GM10248 (cell line): ENCODE results near the gene RAB8B.

ENCODE experiments used
- CTCF ChIA-PET: fragments of 300-600 bp; sonication (Branson Sonifier 250); formaldehyde crosslinking; extraction: SDS; loops from one replicate; lab custom pipeline; 2021; ENCODE audit warnings: antibody characterized with exemption; lab: Yijun Ruan, JAX
- POLR2A ChIA-PET: fragments of 350-650 bp; sonication (Branson Sonifier 250); formaldehyde crosslinking; extraction: SDS; loops from one replicate; lab custom pipeline; 2020; ENCODE audit warnings: antibody characterized with exemption; lab: Yijun Ruan, JAX
- DNase-seq: peaks from one replicate; pipeline ENCODE4 v3.0.0; 2012; ENCODE audit errors: extremely low spot score
- TF ChIP-seq, protein P1 (sequence below): IDR thresholded peaks from 2 replicates; pipeline ENCODE4 v1.5.1; 2012; ENCODE audit warnings: mild to moderate bottlenecking, low read depth; ENCODE audit errors: extremely low read depth, missing control alignments, control extremely low read depth

Gene RAB8B

DNA sequence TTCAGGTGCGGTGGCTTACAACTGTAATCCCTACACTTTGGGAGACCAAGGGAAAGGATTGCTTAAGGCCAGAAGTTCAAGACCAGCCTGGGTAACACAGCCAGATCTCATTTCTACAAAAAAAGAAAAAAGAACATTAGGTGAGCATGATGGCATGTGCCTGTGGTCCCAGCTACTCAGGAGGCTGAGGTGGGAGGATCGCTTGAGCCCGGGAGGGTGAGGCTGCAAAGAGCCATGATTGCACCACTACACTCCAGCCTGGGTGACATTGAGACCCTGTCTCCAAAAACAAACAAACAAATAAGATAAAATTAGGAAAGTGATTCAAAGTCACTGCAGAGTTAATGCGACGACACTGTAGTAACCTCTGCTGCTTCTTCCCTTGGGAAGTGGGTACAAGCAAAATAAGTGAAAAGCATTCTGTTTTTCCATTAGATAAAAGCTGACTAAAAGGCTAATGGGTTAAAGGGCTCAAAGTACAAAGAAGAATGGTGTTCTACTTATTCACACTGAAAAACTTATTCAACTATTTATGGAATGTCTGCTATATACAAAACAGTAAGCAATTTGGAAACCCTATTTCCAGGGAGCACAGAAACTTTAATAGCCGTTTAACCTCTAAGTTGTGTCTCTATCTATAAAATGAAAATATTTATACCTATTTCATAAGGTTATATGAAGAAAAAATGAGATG is 24.1 kb upstream of the RAB8B start:
- CTCF ChIA-PET = interaction anchor here (1.2 to 1.7 kb wide), 2 partner anchors 12 to 84 kb away, joined by 3 to 6 read pairs; no protein-coding TSS in a partner anchor
- no peak for DNase-seq
- TF ChIP-seq, protein P1, sequence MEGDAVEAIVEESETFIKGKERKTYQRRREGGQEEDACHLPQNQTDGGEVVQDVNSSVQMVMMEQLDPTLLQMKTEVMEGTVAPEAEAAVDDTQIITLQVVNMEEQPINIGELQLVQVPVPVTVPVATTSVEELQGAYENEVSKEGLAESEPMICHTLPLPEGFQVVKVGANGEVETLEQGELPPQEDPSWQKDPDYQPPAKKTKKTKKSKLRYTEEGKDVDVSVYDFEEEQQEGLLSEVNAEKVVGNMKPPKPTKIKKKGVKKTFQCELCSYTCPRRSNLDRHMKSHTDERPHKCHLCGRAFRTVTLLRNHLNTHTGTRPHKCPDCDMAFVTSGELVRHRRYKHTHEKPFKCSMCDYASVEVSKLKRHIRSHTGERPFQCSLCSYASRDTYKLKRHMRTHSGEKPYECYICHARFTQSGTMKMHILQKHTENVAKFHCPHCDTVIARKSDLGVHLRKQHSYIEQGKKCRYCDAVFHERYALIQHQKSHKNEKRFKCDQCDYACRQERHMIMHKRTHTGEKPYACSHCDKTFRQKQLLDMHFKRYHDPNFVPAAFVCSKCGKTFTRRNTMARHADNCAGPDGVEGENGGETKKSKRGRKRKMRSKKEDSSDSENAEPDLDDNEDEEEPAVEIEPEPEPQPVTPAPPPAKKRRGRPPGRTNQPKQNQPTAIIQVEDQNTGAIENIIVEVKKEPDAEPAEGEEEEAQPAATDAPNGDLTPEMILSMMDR = no peak
- POLR2A ChIA-PET = no interaction called here

DNA sequence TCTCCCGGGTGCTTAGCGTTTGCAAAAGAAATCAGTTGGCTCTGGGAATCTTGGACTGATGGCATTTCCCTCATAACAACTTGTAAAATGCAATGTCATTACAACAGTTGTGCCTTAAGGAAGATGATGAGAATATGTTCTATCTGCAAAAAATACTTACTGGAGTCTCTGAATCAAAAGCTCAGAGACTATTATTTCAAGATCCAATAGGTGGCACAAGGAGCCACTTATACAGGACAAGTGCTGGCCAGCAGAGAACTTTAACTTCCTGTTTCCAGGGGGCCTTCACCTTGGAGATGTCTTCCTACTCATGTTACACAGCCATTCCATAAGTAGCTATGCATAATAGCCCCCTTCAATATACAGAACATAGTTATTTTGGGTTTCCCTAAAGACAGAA is 23.2 kb upstream of the RAB8B start:
- POLR2A ChIA-PET = no interaction called here
- TF ChIP-seq, protein P1 = peak; percentile 31
- DNase-seq = no peak
- CTCF ChIA-PET = interaction anchor here (0.8 to 1.7 kb wide), 6 partner anchors 9 to 83 kb away, joined by 3 to 6 read pairs (median 3); partner anchors contain the start of gene RPS27L

DNA sequence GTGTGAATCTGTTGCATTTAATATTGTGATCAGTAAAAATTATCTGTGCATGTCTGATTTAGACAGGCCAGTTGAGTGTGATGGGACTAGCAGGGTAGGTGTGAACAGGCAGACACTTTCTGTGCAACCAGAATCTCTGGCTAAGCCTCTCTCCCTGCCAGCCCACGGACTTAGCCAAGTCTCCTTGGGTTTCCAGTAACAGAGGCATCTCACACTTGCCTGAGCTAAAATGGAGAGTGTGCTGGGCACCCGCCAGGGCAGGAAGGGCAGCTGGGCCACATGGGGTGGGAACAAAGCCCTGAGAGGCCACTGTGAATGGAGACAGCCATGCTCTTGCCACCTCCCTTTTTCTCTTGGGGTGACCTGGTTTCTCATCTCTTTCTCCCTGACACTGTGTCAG is 19.6 kb upstream of the RAB8B start:
- ChIA-PET POLR2A (no interaction called here), CTCF (no interaction called here)
- no peak for DNase-seq
- TF ChIP-seq, protein P1 = no peak

DNA sequence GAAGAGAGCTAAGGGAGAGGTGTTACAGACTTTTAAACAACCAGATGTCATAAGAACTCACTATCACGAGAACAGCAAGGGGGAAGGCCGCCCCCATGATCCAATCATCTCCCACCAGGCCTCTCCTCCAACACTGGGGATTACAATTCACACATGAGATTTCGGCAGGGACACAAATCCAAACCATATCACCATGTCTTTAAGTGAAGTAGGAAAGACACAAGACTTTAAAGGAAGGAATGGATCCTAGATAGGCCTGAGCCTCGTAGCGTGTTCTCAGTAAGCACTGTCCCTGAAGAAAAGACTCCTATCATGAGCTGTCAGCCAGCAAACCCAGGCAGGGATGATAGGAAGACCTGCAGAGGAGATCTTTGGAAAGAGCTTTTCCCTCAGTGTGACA is 17.0 kb upstream of the RAB8B start:
- POLR2A ChIA-PET = no interaction called here
- CTCF ChIA-PET = interaction anchor here (1.1 to 2.5 kb wide), 4 partner anchors 9 to 26 kb away, joined by 3 to 8 read pairs (median 3); no protein-coding TSS in a partner anchor
- TF ChIP-seq, protein P1 = no peak
- no peak for DNase-seq

DNA sequence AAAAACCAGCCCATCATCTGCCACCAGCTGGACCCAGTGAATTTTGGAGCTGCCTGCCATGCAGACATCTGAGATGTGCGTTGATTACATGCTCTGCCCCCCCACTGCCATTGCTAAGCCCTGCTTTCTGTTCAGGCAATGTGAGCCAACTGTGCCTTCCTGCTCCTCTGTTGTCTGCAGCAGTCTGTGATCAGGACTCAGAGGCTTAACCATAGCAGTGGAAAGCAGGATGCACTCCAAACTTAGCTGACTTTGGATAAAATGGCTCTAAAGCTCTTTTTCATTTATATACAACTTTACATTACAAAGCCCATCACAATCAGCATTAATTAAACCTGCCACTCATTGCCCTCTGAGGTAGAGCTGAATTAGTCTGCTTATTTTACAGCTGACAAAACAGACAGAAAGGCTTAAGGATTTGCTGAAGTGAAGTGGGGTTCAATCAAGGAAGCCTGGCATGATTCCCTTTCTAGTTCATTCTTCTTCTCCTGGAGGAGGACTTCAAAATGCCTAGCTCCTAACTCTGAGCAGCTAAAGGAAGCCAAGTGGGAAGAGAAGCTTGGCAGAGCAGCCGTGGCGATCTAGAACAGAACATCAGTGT is 16.5 kb upstream of the RAB8B start:
- no peak for DNase-seq
- TF ChIP-seq, protein P1 = no peak
- POLR2A ChIA-PET = no interaction called here
- CTCF ChIA-PET = interaction anchor here (1.1 to 2.5 kb wide), 6 partner anchors 8 to 35 kb away, joined by 3 to 8 read pairs (median 4); no protein-coding TSS in a partner anchor

DNA sequence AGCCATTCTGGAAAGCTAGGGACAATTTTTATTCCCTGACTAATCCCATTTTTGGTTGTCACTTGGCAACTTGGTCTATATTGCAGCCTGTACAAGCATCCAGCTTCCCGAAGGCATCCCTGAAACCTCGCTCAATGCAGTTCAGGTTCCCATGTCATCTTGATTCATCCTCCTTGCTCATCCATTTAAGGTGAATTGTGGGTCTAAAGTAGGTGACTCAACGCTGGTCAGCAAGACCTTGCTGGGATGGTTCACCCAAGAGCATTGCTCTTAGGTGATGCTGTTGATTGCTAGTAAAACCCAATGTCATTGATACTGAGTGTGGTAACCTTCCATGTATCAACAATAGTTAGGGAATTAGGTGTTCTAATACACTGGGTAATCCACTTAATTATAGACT is 13.1 kb upstream of the RAB8B start:
- POLR2A ChIA-PET = no interaction called here
- TF ChIP-seq, protein P1 = no peak
- CTCF ChIA-PET = interaction anchor here (1.2 to 1.7 kb wide), 3 partner anchors 7 to 10 kb away, joined by 3 to 6 read pairs (median 5); no protein-coding TSS in a partner anchor
- no peak for DNase-seq
